Suppressor macrophage treated with lipopolysaccharide for 4 hours (primary cell): ENCODE data around the gene HSPA9.
A peak's percentile ranks its signal among the peaks of the same experiment; 100 is the strongest.

Source experiments
- DNase-seq: peaks from one replicate; pipeline ENCODE4 v3.0.0-alpha.2; 2020

The HSPA9 gene

GRCh38 chr5:138528744-138529469 lies 46.3 kb downstream of the HSPA9 start:
- no peak for DNase-seq

GRCh38 chr5:138528208-138528607 lies 47.0 kb downstream of the HSPA9 start:
- DNase-seq: no peak

GRCh38 chr5:138527170-138527569 lies 48.0 kb downstream of the HSPA9 start:
- no peak for DNase-seq

- DNase-seq: no peak
Measured at GRCh38 chr5:138523406-138523805, 51.8 kb downstream of the HSPA9 start.

GRCh38 chr5:138520971-138521370 lies 54.2 kb downstream of the HSPA9 start:
- DNase-seq: no peak

- DNase-seq: no peak
Measured at GRCh38 chr5:138517437-138517836, 57.8 kb downstream of the HSPA9 start.

GRCh38 chr5:138515556-138516245 lies 59.5 kb downstream of the HSPA9 start:
- no peak for DNase-seq

GRCh38 chr5:138514021-138514420 lies 61.2 kb downstream of the HSPA9 start:
- DNase-seq: peak; percentile 83

- DNase-seq: no peak
Measured at GRCh38 chr5:138508958-138509357, 66.2 kb downstream of the HSPA9 start.

- peak; percentile 85 for DNase-seq
Measured at GRCh38 chr5:138507485-138507884, 67.7 kb downstream of the HSPA9 start.

GRCh38 chr5:138506370-138507306 lies 68.6 kb downstream of the HSPA9 start:
- no peak for DNase-seq

- no peak for DNase-seq
Measured at GRCh38 chr5:138504799-138505198, 70.4 kb downstream of the HSPA9 start.
